ENCODE measurements around the gene ANO10. TPM values are rescaled to one million over a fixed set of nuclear protein-coding genes. Genes with fewer than 3 reads are reported as not detected.

The ANO10 gene
- total RNA-seq, 1 experiment from 2014 or later = 9.7 TPM

DNA sequence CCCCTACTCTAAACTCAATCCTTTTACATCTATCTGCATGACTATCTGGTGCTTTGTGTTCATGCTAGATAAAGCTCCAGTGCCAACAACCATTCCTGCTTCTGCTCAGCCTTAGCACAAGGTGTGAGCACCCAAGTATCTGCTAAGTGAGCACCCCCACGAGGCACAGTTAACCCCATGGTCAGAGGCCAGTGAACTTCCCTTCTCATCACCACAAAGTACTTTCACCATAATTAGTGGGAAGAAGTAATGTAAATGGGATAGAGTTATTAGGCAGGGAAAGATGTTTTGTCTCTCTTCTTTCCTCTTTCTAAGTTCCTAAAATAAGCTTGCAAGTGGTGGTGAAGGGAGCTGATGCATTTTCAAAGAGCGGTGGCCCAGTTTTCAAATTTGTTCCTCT is 96.4 kb downstream of the ANO10 start:
- POLR2A ChIA-PET (ENCODE audit: low non-redundant PET) = no interaction called here
- no peak overlapping the region for H3K27ac ChIP-seq (ENCODE audit: low read depth, low read length, poor library complexity, severe bottlenecking)
- no TSS peak for BruUV-seq (replicated peaks)

DNA sequence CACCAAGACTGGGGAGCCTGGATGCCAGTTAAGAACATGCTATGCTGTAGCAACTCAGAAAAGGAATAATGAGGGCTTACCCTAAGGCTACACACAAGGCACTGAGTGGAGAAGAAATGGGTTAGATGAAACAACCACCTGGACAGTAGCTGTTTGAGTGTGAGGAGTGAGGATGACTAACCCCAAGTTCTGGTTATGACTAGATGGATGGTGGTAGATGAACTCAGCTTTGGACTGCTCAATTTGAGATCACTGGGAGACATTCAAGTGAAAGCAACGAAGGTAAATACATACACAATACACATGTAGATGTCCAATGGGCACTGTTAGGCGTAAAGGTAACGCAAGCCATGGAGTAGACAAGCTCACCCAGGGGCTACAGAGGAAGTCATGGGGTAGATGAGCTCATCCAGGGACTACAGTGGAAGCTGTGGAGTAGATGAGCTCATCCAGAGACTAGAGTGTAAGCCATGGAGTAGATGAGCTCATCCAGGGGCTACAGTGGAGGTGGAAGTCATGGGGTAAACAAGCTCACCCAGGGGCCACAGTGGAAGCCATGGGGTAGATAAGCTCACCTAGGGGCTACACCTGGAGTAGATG is 98.3 kb downstream of the ANO10 start:
- CTCF ChIA-PET = no interaction called here
- no peak for DNase-seq (ENCODE audit: low spot score)

More for the DNA sequence above, 96.4 kb downstream of the ANO10 start:
- Histone ChIP-seq H3K4me3 (ENCODE audit: low read depth, low read length, poor library complexity, severe bottlenecking) (no peak overlapping the region), H3K27me3 (replicated peaks; ENCODE audit: insufficient read depth, low read depth, low read length, poor library complexity) (no peaks in the 10 kb centered on the region), H3K36me3 (ENCODE audit: insufficient read depth, low read length, poor library complexity, severe bottlenecking) (no peaks in the 10 kb centered on the region), H3K4me1 (ENCODE audit: insufficient read depth, low read length, poor library complexity, severe bottlenecking) (no peaks in the 10 kb centered on the region), H3K9me3 (ENCODE audit: low read depth, low read length, poor library complexity, severe bottlenecking) (no peaks in the 10 kb centered on the region)
- intact Hi-C loops (cut with micrococcal nuclease; ENCODE audit: unreplicated experiment) = no loop called here
- DNase-seq (ENCODE audit: low spot score) = no peak
- CTCF ChIA-PET = no interaction called here
- TF ChIP-seq EZH2 (IDR thresholded peaks at IDR 0.05; ENCODE audit: borderline replicate concordance, low read depth, low read length, poor library complexity, severe bottlenecking) = no peak
- TF ChIP-seq, protein P1, sequence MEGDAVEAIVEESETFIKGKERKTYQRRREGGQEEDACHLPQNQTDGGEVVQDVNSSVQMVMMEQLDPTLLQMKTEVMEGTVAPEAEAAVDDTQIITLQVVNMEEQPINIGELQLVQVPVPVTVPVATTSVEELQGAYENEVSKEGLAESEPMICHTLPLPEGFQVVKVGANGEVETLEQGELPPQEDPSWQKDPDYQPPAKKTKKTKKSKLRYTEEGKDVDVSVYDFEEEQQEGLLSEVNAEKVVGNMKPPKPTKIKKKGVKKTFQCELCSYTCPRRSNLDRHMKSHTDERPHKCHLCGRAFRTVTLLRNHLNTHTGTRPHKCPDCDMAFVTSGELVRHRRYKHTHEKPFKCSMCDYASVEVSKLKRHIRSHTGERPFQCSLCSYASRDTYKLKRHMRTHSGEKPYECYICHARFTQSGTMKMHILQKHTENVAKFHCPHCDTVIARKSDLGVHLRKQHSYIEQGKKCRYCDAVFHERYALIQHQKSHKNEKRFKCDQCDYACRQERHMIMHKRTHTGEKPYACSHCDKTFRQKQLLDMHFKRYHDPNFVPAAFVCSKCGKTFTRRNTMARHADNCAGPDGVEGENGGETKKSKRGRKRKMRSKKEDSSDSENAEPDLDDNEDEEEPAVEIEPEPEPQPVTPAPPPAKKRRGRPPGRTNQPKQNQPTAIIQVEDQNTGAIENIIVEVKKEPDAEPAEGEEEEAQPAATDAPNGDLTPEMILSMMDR (conservative IDR thresholded peaks at IDR 0.05; ENCODE audit: low read depth, low read length) = no peak

DNA sequence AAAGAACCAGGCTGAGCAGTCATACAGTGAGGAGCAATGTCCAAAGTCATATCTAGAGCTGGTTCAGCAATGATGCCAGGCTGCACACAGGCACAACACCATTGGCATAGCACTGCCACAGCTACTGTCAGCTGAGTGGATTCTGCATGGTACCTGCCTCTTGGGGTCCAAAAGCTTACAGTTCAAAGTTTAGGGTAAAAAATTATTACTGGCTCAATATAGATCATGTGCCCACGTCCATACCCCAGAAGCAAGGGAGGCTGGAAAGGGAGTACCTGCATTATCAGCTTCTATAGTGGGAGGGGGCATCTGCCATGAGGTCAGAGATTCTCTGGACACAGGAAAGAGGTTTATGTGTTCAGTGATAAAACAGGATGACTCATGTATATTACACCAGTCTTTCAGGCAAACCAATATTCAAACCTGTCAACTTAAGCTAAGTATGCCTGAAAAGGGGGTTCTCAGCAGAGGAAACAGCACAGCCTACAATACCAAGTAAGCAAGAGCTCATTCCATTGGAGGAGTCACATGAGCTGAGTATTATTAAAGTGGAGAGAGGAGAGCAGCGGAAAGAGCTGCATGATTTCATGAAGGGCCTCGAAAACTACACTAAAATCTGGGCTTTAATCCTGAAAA is 99.0 kb downstream of the ANO10 start:
- no peaks in the 10 kb centered on the region for H3K4me1 ChIP-seq (ENCODE audit: insufficient read depth, low read length, poor library complexity, severe bottlenecking)
- no peaks in the 10 kb centered on the region for H3K9me3 ChIP-seq (ENCODE audit: low read depth, low read length, poor library complexity, severe bottlenecking)
- H3K27ac ChIP-seq (ENCODE audit: low read depth, low read length, poor library complexity, severe bottlenecking) = no peak overlapping the region
- intact Hi-C loops (cut with micrococcal nuclease; ENCODE audit: unreplicated experiment) = no loop called here
- no peaks in the 10 kb centered on the region for H3K36me3 ChIP-seq (ENCODE audit: insufficient read depth, low read length, poor library complexity, severe bottlenecking)
- no peak overlapping the region for H3K4me3 ChIP-seq (ENCODE audit: low read depth, low read length, poor library complexity, severe bottlenecking)
- no peak for DNase-seq (ENCODE audit: low spot score)
- ChIA-PET CTCF (no interaction called here), POLR2A (ENCODE audit: low non-redundant PET) (no interaction called here)
- no peak for TF ChIP-seq EZH2 (IDR thresholded peaks at IDR 0.05; ENCODE audit: borderline replicate concordance, low read depth, low read length, poor library complexity, severe bottlenecking)
- TF ChIP-seq, protein P1 (conservative IDR thresholded peaks at IDR 0.05; ENCODE audit: low read depth, low read length) = no peak
- no peaks in the 10 kb centered on the region for H3K27me3 ChIP-seq (replicated peaks; ENCODE audit: insufficient read depth, low read depth, low read length, poor library complexity)
- no TSS peak for BruUV-seq (replicated peaks)

More for the DNA sequence above, 98.3 kb downstream of the ANO10 start:
- H3K4me1 ChIP-seq (ENCODE audit: insufficient read depth, low read length, poor library complexity, severe bottlenecking) = no peaks in the 10 kb centered on the region
- H3K9me3 ChIP-seq (ENCODE audit: low read depth, low read length, poor library complexity, severe bottlenecking) = no peaks in the 10 kb centered on the region
- no peak overlapping the region for H3K4me3 ChIP-seq (ENCODE audit: low read depth, low read length, poor library complexity, severe bottlenecking)
- H3K36me3 ChIP-seq (ENCODE audit: insufficient read depth, low read length, poor library complexity, severe bottlenecking) = no peaks in the 10 kb centered on the region
- intact Hi-C loops (cut with micrococcal nuclease; ENCODE audit: unreplicated experiment) = no loop called here
- POLR2A ChIA-PET (ENCODE audit: low non-redundant PET) = no interaction called here
- TF ChIP-seq EZH2 (IDR thresholded peaks at IDR 0.05; ENCODE audit: borderline replicate concordance, low read depth, low read length, poor library complexity, severe bottlenecking) = no peak
- TF ChIP-seq, protein P1 (conservative IDR thresholded peaks at IDR 0.05; ENCODE audit: low read depth, low read length) = no peak
- no TSS peak for BruUV-seq (replicated peaks)
- no peak overlapping the region for H3K27ac ChIP-seq (ENCODE audit: low read depth, low read length, poor library complexity, severe bottlenecking)
- H3K27me3 ChIP-seq (replicated peaks; ENCODE audit: insufficient read depth, low read depth, low read length, poor library complexity) = no peaks in the 10 kb centered on the region
